HG03378 (cell line): Measurements from ENCODE around the gene SYT5.

Source experiments
- ATAC-seq: cut with Tn5 transposase; IDR thresholded peaks from one replicate; pipeline ENCODE4 v1.9.1; 2021; ENCODE audit warnings: mild to moderate bottlenecking, moderate library complexity; ENCODE audit not compliant: unreplicated experiment

The SYT5 gene

GRCh38 chr19:55147545-55148251, 32.4 kb downstream of the SYT5 start:
- no peak for ATAC-seq

DNA sequence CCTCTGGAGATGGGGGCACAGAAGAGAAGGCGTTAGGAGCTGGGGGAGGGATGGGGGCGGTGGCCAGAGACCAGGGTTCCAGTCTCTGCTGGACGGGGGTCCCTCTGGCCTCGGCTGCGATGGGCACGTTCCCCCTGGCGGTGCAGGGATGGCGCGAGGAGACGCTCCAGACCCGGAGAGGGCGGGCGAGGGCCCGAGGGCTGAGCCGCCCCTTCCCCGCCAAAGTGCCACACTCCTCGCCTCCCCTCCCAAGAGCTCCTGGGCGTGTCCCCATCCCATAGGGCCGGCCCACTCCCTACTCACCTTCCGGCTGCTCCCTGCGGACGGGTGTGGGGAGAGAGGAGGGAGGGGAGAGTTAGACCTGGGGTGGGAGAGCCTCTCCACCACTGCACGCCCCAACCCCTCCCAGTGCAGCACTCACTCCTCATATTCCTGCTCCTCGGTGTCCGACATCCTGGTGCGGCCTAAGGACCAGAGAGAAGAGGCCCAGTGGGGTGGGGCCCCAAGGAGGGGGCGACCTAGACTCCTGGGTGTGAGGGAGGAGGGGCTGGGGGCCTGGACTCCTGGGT, 33.3 kb downstream of the SYT5 start:
- no peak for ATAC-seq

- no peak for ATAC-seq
Measured at GRCh38 chr19:55146078-55146704, 33.9 kb downstream of the SYT5 start.

DNA sequence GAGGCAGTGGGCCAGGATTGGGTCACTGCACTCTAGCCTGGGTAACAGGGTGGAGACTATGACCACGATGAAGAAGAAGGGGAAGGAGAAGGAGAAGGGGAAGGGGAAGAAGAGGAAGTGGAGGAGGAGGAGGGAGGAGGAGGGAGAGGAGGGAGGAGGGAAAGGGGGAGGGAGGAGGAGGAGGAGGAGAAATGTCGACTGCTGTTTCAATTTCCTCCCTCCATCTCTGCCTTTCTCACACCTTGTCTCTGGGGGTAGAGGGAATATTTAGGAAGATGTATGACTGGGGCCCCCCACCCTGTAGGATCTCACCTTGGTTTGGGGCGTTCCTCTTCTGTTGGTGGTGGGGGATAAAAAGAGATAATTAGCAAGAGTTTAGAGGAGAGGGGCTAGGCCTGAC, 34.9 kb downstream of the SYT5 start:
- ATAC-seq = no peak

GRCh38 chr19:55141696-55142095, 38.4 kb downstream of the SYT5 start:
- ATAC-seq = no peak

DNA sequence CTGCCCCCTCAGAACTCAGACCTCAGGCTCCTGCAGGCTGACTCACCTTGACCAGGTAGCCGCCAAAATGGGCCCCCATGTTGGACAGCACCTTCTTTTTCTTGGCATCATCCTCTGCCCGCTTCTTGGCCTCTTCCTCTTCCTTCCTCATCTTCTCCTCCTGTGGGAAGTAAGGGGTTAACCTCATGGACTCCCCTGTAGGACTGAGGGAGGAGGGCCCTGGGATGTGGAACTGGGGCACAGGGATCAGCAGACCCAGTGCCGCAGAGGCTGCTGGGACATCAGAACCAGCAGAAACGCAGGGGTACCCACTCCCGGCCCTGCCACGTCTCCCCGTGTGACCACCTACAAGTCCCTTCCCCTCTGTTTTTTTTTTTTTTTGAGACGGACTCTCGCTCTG, 42.2 kb downstream of the SYT5 start:
- no peak for ATAC-seq

DNA sequence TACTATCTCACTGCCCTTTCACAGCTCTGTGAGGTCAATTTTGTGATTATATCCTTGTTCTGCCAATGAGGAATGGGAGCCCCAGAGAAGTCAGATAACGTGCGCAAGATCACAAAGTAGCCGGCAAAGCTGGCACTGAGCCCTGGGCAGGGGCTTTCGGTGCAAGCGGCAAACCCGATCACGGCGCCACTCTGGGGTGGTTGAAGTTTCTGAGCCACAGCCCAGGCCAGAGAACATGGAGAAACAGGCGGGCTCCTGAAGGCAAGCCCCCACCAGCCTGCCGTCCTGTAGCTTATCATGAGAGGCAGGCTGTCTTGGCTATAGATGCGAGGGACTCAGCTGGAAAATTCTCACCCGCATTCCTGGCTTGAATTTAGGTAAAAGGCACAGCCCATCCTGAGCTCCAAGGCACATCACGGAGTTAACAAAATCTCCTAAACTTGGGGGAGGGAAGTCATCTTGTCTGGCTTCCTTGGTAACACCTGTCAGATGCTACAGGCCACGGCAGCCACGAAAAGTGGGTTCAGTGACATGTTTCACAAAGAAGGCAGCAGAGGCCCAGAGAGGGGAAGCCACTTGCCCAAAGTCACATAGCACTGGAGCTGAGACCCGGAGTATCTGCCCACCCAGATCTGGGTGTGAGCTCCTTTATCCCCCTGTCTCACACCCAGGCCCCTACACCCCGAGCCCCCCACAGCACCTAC, 43.5 kb downstream of the SYT5 start:
- no peak for ATAC-seq

DNA sequence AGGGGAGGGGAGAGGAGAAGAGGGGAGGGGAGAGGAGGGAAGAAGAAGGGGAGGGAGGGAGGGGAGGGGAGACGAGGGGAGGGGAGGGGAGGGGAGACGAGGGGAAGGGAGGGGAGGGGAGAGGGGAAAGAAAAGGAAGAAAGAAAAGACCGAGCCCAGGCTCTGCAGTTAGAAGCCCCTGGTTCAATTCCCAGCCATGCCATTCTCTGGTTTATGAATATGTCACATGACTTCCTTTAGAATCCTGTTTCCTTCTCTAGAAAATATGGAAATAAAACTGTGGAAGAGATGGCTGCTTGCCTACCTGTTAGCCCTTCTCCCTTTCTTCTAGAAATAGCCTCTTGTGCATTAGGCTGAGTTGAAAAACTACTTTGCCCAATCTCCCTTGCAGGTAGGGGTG, 45.4 kb downstream of the SYT5 start:
- no peak for ATAC-seq

DNA sequence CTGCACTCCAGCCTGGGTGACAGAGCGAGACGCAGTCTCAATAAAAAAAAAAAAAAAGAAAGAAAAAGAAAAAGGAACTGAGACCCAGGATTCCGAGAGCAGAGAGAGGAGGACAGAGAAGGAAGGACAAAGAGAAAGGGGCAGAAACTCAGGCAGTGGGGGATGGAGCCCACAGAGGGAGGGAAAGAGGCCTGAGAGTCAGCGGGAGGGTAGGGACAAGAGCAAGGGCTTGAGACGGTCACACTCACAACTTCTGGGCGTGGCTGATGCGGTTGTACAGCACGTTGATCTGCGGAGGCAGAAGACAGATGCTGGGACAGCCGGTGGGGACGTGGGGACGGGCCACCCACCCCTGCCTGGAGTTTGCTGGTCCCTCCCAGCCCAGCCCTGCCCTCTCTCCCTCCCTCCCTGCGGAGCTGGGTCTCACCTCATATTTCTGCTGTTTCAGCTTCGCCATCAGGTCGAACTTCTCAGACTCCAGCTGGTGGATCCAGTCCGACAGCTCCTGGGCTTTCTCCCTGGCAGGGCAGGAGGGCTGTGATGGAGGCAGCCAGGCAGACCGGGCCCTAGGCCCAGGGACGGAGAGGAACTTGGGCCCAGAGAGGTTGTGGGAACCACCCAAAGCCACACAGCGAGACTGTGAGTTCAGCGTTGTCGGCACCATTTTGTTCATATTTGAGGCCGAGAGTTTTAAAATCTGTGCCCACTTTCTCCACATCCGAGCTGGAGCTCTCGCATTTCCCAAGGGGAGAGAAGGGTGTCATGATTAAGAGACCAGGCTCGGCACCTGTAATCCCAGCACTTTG, 46.2 kb downstream of the SYT5 start:
- no peak for ATAC-seq

- ATAC-seq = no peak
Measured at GRCh38 chr19:55132453-55133129, 47.5 kb downstream of the SYT5 start.

DNA sequence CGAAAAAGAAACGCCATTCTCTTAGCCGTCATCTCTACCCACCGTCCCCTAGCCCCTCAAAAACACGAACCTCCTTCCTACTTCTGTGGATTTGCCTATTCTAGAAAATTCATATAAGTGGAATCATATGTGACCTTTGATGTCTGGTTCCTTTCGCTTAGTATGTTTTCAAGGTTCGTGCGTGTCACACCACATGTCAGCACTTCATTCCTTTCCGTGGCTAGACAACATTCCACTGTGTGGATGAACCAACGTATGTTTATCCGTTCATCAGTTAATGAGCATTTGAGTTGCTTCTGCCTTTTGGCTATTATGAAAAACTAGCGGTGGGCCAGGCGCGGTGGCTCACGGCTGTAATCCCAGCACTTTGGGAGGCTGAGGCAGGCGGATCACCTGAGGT, 48.7 kb downstream of the SYT5 start:
- no peak for ATAC-seq
